GM18520 (cell line): ENCODE measurements around the gene TNS4.

ENCODE experiments used
- ATAC-seq: cut with Tn5 transposase; IDR thresholded peaks from one replicate; pipeline ENCODE4 v1.9.1; 2021; ENCODE audit not compliant: unreplicated experiment

TNS4 gene

DNA sequence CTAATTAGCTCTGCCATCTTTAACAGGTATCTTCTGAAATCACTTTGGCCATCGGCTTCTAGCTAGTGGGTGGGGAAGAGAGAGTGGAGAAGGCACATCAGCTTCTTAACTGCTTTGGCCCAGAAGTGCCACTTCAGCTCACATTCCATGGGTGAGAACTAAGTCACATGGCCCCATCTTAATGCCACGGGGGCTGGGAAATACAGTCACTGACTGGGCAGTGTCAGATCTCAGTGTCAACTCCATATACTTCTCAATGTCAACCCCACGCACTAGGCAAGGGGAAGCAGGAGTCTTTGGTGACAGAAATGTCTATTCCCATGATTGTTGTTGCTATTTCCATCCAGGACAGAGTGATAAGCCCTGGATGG, 34.5 kb upstream of the TNS4 start:
- no peak for ATAC-seq

DNA sequence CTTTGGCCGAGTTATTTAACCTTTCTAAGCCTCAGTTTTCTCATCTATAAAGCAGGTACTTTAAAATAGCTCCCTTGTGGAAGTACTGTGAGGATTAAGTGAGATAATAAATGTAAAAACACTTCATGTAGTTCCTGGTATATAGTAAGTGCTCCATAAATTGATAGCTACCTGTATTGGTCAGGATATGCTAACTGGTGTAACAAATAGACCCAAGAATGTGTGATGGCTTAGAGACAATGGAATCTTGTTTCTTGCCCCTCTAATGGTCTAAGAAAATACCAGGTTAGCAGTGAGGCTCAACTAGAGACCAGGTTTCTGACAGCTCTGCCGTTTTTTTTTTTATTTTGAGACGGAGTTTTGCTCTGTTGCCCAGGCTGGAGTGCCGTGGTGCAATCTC, 34.0 kb upstream of the TNS4 start:
- ATAC-seq = no peak

DNA sequence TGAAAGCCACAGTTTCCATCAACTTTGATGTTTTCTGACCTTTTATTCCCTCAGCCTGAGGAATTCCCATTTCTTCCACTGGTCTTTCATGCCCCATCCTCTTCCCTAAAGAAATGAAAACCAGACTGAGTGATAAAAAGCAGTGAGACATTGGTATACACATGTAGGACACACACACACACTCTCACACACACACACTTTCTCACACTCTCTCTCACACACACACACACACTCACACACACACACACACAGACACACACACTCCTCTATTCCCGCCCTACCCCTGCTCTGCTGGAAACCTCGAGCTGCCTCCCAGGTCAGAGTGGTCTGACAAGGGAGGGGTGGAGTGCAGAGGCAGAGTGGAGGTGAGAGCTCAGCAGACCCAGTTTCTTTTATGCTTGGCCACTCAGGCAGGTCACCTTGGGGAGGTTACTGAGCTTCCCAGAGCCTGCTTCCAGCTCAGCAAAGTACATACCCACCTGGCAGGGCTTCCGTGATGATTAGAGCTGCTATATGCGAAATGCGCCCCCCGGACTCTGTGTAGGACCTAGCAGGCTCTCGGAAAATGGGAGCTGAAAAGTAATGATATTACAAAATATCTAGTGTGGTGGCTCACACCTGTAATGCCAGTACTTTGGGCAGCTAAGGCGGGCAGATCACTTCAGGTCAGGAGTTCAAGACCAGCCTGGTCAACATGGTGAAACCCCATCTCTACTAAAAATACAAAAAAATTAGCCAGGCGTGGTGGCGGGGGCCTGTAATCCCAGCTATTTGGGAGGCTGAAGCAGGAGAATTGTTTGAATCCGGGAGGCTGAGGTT, 33.2 kb upstream of the TNS4 start:
- ATAC-seq = no peak

DNA sequence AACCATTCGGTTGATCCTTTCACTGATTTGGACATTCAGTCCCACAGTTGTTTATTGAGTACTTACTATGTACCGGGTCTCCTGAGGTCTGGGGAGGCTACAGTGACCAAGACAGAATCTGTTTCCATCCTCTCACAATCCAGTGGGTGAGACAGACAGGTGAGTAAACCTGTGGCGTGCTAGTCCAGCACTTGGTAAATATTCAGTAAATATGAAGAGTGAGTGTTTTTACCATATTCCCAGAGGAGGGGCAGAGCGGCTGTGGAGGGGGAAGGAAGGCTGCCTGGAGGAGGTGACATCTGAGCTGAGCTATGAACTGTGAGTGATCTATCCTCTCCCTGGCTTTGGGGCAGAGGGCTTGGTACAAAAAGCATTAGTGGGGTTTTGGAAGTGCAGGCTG, 32.5 kb upstream of the TNS4 start:
- ATAC-seq = no peak

DNA sequence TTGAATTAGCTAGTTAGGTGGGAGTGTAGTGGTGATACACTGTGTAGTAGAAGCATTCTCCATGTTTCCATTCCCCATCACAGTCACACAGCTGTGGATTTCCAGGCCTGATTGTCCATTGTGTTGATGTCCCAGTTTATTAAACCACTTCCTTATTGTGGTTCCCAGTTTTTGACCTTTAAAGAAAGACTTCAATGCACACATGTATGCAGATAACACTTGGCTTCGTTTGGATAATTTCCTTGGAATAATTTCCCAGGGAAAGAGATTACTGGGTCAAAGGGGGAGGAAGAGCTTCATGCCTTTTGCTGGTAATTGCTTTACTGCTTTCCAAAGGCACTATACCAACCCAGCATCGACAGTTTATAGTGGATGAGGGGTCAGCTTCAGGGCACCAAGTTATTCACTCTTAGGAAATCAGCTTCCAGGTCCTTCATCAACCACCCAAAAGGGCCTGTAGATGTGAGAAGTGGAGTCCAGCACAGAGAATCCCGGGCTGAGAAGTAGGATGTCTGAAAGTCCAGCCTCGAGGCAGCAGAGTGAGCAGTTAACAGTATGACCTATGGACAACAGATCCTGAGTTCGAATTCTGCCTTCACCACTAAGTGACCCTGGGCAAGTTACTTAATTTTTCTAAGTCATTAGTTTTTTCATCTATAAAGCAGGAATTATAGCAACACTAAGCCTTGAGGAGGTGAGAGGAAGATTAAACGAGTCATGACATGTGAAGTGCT, 31.3 kb upstream of the TNS4 start:
- ATAC-seq = no peak

DNA sequence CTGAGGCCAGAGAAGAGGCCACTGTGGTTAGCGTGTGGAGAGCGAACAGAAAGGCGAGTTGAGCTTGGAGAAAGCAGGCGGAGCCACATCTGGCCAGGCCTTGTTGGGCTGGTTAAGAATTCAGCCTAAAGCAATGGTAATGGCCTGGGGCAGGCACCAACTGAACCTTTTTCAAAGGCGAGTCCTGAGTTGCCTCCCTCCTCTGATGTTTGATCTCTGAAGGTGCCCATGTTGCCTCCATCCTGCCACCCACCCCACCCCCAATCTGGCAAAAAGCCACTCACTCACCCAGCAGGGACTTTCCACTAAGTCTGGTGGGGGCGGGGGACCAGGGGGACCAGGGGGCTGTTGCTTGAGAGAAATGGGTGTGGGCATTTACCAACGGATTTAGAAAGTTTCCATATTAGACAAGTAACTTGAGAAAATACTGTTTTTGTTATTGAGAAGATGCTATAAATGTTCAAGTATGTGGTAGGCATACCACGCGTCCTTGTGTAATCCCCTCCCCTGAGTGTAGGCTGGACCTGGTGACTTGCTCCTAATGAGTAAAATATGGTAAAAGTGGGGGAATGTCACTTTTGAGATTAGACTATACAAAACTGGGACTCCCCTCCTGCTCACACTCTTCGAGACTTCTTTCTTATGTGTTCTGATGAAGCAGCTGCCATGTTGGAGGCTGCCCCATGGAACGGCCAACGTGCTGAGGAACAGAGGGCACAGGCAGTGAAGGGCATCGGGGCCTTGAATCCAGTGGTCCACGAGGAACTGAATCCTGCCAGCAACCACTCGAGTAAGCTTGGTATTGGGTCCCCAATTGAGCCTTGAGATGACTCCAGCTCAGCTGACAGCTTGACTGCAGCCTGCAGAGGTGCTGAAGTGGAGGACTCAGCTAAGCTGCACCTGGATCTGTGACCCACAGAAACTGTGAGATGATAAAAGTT, 29.9 kb upstream of the TNS4 start:
- no peak for ATAC-seq

DNA sequence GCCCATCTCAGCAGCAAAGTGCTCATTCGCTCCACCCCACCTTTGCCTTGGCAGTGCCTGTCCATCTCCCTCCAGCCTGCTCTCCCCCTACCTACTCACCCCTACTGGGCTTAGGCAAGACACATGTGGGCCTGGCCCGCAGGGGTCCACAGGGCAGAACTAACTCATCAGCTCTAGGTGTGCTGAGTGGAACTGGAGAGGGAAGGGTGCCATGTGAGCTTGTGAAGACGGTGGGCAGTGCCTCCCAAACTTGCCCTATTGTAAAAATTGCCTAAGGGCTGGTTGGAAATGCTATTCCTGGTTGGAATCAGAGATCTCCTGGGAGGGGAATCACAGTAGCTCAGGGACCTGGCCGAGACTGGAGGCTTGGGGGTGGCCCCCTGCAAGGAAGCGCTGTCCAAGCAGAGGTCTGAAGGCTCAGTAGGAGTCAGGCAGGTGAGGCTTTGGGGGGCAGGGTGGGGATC, 29.1 kb upstream of the TNS4 start:
- ATAC-seq = no peak

DNA sequence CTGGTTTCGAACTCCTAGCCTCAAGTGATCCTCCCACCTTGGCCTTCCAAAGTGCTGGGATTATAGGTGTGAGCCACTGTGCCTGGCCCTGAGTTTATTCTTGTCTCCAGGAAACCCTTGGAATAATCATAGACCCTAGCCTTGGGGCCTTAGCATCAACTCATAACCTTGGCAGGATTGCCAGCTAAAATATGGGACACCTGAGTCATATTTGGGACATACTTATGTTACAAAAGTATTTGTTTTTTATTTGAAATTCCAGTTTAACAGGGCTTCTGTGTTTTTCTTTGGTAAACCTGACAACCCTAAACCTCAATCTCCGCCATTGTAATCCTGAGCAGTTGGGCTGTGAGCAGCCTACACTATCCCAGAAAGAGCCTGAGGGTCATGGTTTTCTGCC, 28.6 kb upstream of the TNS4 start:
- no peak for ATAC-seq

DNA sequence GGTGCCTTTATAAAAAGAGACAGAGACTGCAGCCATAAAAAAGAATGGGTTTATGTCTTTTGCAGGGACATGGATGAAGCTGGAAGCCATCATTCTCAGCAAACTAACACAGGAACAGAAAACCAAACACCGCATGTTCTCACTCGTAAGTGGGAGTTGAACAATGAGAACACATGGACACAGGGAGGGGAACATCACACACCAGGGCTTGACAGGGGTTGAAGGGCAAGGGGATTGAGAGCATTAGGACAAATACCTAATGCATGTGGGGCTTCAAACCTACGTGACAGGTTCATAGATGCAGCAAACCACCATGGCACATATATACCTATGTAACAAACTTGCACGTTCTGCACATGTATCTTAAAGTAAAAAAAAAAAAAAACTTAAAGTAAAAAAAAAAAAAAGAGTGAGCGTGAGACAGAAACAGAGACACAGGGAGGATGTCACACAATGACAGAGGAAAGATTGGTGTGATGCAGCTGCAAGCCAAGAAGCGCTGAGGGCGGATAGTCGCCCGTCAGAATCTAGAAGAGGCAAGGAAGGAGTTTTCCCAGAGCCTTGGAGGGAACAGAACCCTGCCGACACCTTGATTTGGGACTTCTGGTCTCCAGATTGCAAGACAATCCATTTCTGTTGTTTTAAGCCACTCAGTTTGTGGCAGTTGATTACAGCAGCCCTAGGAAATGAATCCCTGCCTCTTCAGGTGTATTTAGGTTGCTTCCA, 27.4 kb upstream of the TNS4 start:
- no peak for ATAC-seq

DNA sequence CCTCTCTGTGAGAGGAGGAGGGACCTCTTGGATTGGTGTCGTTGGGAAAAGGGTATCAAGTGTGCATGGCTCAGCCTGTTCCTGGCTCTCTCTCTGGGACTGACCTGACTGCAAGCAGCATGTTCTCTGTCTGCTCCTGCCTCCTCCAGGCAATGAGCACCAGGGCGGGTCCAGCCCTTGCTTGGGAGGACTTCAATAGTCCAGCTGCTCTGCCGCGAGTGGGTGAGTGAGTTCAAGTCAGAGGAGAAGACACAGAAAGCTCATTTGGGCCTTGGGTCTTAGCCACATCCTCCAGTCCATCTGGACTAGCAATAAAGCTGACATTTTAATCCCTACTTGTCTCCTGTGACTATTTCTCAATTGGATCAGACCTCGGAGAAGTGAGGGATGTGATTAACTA, 25.2 kb upstream of the TNS4 start:
- no peak for ATAC-seq

DNA sequence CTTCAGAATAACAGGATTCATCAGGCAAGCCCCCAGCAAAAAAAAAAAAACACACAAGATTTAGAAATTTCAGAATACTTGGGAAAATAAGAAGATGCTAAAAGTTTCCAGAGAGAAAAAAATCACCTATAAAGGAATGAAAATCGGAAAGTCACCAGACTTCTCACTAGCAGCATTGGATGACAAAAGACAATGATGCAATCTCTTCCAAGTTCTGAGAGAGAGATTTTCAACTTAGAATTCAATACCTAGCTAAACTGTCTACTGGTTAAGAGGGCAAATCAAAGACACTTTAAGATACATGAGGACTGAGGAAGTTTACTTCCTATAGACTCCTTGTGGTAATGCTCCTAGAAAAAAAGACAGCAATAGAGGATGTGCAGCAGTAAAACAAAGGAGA, 23.9 kb upstream of the TNS4 start:
- no peak for ATAC-seq

DNA sequence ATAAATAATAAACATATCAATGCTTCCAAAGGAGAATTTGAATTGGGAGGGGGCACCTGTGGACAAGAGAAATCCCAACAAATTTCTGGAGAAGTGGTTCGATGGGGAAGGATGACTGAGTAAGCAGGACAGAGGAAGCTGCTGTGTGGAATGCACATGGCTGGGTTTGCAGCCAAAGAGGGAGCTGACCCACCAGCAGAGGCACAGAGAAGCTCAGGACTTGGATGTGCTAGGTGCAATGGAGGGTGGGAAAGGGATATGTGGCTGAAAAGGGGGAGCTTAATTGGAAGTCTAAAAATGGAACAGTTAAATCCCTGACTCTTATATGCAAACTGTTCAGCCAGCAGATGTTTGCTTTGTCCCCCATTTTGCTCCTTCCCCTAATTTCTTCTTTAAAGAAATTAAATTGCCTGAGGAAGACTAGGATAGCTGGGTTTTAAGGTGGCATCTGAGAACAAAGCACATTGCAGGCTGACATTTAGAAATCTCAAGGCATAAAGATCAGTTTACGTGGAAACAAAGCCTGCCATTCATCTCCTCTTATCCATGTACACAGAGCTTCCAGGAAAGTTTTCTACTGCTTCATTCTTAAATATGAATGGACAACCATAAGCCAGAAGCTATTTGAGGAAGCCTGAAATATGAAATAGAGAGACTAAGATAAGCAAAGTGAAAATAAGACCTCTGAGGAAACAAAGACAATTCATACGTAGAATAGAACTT, 23.0 kb upstream of the TNS4 start:
- ATAC-seq = no peak

DNA sequence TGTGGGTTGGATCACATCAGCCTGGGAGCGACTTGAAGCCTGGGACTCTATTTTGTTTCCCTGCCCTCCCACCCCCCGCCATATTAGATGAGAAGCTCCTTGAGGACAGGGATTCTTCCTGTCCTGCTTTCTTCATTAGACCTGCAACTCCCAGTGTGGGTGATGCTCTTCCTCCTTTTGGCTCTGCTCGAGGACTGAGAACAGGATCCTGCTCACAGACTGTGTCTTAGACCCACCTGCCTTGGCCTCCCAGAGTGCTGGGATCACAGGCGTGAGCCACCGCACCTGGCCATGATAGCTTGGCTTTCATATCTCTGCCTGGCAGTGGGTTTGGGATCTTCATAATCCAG, 21.5 kb upstream of the TNS4 start:
- no peak for ATAC-seq

DNA sequence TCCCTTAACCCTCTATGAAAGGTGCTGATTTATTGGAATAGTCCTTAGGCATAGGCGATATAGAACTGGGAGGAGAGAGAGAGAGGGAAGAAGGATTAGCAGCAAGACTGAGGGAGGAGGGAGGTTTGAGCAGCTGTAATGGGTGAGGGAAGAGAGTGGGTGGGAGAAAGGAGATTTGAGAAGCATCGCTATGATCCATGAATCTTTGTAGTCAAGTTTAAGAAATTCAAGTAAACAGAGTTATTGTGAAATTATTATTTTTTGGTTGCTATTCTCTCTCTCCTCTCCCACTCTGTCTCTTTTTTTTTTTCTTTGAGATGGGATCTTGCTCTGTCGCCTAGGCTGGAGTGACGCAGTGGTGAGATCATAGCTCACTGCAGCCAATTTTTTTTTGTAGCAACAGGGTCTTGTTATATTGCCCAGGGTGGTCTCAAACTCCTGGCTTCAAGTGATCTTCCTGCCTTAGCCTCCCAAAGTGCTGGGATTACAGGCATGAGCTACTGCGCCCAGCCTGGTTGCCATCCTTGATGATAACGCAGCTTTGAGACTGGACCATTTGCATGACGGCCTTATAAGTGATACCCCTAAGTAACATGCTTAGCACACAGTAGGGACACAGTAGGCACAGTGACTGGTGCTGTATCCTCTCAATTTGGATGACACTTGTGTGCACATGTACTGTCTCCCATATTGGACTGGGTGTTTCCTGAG, 21.0 kb upstream of the TNS4 start:
- ATAC-seq = no peak

DNA sequence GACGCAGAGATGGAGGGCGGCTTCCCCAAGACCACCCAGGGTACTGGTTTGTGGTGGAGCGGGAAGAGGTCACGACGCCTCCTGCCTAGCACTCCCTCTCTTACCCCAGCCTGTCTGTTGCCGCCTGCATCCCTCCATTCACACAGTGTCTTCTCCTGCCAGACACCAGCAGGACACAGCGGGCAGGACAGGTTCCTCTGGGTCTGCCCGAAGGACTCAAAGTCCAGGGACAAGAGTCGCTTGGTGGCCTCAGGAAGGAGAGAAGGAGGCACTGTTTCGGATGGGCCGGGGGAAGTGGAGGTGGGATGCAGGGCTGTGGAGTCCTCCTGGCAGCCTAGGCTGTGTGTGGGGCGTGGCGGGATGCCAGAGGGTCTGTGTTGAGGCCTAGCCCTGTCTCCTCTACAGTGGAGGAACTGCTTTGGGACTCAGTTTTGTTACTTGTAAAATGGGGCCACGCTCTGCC, 19.6 kb upstream of the TNS4 start:
- ATAC-seq = no peak

DNA sequence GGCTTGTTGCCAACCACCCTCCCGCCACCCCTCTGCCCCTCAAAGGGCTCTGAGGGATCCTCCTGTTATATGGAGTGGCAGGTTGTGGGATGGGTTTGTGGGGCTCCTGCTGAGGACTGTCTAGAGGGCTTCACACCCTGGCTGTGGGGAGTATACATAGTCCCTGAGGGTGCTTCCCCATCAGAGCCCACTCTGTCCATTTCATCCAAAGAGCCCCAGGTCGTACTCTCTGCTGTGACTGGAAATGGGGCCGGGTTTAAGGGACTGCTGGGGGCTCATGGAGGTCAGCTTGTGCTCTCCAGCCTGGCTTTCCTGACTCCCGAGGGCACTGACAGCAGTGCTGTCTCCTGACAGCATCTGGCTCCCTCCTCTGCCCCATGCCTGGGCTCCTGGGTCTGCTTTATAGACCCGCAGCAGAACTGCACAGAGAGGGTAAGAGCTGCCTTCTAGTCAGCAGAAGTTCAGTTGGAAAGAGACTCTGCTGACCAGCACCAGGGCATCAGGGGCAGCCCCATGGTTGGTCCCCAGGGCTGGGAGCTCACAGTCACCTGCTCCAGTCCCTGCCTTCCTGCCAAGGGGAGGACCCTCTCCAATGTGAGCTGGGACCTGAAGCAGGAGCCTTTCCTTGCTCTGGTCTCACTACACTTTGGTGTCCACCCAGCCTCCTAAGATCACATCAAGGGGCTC, 17.8 kb upstream of the TNS4 start:
- ATAC-seq = no peak

DNA sequence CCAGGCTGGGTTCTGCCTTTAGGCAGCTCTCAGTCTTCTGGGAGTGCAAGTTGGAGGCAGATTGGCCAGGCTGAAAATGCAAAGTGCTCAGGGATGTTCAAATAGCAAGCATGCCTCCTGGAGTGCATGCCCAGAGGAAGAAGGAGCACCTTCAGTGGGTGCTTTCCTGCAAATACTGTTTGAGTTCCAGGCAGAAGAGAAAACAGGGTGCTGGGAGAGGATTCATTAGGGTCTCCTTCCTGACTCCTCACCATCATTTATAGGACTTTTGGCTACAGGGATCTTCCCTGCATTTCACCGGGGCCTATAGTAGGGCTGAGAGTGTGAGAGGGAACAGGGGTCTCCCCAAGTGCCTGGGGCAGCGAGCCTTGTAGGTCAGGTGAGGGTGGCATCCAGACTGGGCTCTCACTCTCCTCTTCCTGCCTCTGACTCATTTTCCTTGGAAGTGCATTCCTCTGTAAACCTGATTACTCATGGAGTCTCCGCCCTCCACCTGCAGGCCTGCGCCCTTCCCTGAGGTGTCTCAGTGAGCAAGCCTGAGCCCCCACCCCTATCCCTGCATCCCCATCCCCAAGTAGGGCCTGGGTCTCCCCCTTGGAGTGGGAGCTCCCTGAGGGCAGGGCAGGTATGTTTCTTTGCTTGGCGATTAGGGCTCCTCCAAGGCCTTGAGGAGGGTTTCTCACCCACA, 17.1 kb upstream of the TNS4 start:
- no peak for ATAC-seq

DNA sequence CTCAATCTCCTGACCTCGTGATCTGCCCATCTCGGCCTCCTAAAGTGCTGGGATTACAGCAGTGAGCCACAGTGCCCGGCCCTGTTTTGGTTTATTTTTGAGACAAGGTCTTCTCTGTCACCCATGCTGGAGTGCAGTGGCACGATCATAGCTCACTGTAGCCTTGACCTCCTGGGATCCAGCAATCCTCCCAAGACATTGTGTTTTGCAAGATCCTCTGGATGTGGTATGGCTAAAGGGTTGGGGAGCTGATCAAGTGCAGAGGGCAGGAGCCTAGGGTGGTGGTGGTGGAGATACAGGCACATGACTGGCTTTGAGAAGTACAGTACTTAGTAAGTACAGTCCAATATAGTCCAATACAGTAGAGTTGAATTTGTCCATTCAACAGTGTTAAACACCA, 16.6 kb upstream of the TNS4 start:
- no peak for ATAC-seq
